Activated CD8-positive, alpha-beta T cell treated with anti-CD3 and anti-CD28 coated beads for 36 hours (primary cell): ENCODE data around the gene EHMT1. TPM values are rescaled to one million over a fixed set of nuclear protein-coding genes. Genes with fewer than 3 reads are reported as not detected.
"Not testable (repeated sequence)": the region's sequence is repeated elsewhere in the genome, so short reads cannot be mapped to it uniquely, and the experiment has no call there.

Source experiments
- ATAC-seq: fragments of 200-7000 bp; cut with Tn5 transposase; one replicate; pipeline ENCODE4 v1.10.0; 2021; ENCODE audit warnings: mild to moderate bottlenecking, moderate library complexity
- CTCF ChIA-PET: fragments of 350-600 bp; sonication (Branson Sonifier 250); formaldehyde crosslinking; loops from one replicate; lab custom pipeline; 2021; ENCODE audit warnings: antibody characterized with exemption; lab: Charles Lee
- POLR2A ChIA-PET: fragments of 350-600 bp; sonication (Branson Sonifier 250); formaldehyde crosslinking; loops from one replicate; lab custom pipeline; 2021; ENCODE audit warnings: antibody characterized with exemption; lab: Charles Lee
- DNase-seq: peaks from one replicate; pipeline ENCODE4 v3.0.0-alpha.2; 2020
- H3K27ac Mint-ChIP-seq: one replicate; pipeline ENCODE4 v1.8.0; 2021; ENCODE audit warnings: mild to moderate bottlenecking, mixed read lengths
- H3K27me3 Mint-ChIP-seq: one replicate; pipeline ENCODE4 v1.8.0; 2021; ENCODE audit warnings: mixed read lengths
- H3K36me3 Mint-ChIP-seq: one replicate; pipeline ENCODE4 v1.8.0; 2021; ENCODE audit warnings: low read depth, mixed read lengths
- H3K4me1 Mint-ChIP-seq: one replicate; pipeline ENCODE4 v1.8.0; 2021; ENCODE audit warnings: low read depth, mixed read lengths
- H3K4me3 Mint-ChIP-seq: one replicate; pipeline ENCODE4 v1.8.0; 2021; ENCODE audit warnings: mild to moderate bottlenecking, moderate library complexity, mixed read lengths
- H3K9me3 Mint-ChIP-seq: one replicate; pipeline ENCODE4 v1.8.0; 2021; ENCODE audit warnings: mixed read lengths
- CTCF ChIP-seq: fragments of 200-600 bp; IDR thresholded peaks from one replicate; pipeline ENCODE4 v1.8.0; 2022; ENCODE audit warnings: antibody characterized with exemption, mild to moderate bottlenecking
- intact Hi-C: fragments of 100-400 bp; cut with micrococcal nuclease; formaldehyde crosslinking; loops from one replicate; pipeline ENCODE4 v1.10.0; 2022
- total RNA-seq, 2 experiments: library from RNA; stranded (reverse); gene quantifications; one replicate each; pipeline ENCODE4 v1.2.3, GENCODE V29; 2021

Gene EHMT1
- total RNA-seq, 2 experiments from 2014 or later: 62.1 to 67.1 TPM

DNA sequence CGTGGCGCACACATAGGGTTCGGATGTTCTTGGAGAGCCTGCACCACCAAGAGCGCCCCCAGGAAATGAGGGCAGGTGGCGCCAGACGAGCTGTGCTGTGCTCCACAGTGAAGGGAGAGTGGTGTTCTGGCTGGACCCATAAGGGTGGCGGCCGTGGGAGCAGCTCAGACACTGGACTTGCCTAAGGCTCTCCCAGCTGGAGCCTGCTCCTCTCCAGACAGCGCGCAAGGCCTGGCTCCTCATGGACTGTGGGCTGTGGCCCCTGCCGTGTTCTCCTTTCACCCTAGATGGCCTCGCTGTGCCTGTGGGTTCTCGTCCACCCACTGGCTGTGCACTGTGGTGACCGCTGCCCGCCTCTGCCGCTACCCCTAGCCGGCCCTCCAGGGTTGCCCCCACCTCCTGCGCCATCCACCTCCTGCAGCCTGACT lies 92.9 kb downstream of the EHMT1 start:
- intact Hi-C loops: no loop called here
- POLR2A ChIA-PET: no interaction called here
- Mint-ChIP-seq H3K9me3 (peaks cover 16% of the 10 kb centered on the region), H3K36me3 (peaks cover 42% of the 10 kb centered on the region), H3K4me3 (no peak overlapping the region), H3K27ac (no peak overlapping the region), H3K4me1 (peaks cover 46% of the 10 kb centered on the region), H3K27me3 (no peaks in the 10 kb centered on the region)
- TF ChIP-seq CTCF: no peak
- CTCF ChIA-PET: no interaction called here
- ATAC-seq (no peak), DNase-seq (no peak)

- ChIA-PET CTCF (no interaction called here), POLR2A (no interaction called here)
- Mint-ChIP-seq H3K4me1 (peaks cover 35% of the 10 kb centered on the region), H3K9me3 (peaks cover 32% of the 10 kb centered on the region), H3K4me3 (peak overlapping the region; percentile 19), H3K27ac (peak overlapping the region; percentile 78), H3K27me3 (no peaks in the 10 kb centered on the region), H3K36me3 (peaks cover 72% of the 10 kb centered on the region)
- intact Hi-C loops: no loop called here
- DNase-seq: no peak
- ATAC-seq: no peak
- no peak for TF ChIP-seq CTCF
These were observed 96.5 kb downstream of the EHMT1 start for GRCh38 chr9:137715321-137715720.

DNA sequence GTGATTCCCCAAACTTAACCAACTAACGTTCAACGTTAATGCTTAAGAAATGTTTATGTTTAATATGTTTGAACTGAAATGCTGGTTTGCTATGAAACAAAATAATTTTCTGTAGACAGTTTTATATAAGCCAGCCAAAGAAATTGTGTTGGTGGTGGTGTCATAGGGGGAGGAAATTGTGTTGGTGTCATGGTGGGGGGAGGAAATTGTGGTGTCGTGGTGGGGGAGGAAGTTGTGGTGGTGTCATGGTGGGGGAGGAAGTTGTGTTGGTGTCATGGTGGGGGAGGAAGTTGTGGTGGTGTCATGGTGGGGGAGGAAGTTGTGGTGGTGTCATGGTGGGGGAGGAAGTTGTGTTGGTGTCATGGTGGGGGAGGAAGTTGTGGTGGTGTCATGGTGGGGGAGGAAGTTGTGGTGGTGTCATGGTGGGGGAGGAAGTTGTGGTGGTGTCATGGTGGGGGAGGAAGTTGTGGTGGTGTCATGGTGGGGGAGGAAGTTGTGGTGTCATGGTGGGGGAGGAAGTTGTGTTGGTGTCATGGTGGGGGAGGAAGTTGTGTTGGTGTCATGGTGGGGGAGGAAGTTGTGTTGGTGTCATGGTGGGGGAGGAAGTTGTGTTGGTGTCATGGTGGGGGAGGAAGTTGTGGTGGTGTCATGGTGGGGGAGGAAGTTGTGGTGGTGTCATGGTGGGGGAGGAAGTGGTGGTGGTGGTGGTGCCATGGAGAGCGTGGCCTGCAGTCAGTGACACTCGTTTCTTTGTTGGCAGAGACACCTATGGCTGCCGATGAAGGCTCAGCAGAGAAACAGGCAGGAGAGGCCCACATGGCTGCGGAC lies 97.3 kb downstream of the EHMT1 start:
- H3K36me3 Mint-ChIP-seq: peaks cover 77% of the 10 kb centered on the region
- H3K4me3 Mint-ChIP-seq: peak overlapping the region; percentile 17
- ATAC-seq, intact Hi-C loops, H3K27me3 Mint-ChIP-seq, CTCF ChIA-PET: not testable (repeated sequence)
- peaks cover 32% of the 10 kb centered on the region for H3K9me3 Mint-ChIP-seq
- POLR2A ChIA-PET: interaction anchor here (1.4 kb wide), 1 partner anchor 10 kb away, joined by 3 read pairs; no protein-coding TSS in a partner anchor
- H3K27ac Mint-ChIP-seq: peak overlapping the region; percentile 78
- DNase-seq: peak; percentile 29
- peaks cover 33% of the 10 kb centered on the region for H3K4me1 Mint-ChIP-seq

DNA sequence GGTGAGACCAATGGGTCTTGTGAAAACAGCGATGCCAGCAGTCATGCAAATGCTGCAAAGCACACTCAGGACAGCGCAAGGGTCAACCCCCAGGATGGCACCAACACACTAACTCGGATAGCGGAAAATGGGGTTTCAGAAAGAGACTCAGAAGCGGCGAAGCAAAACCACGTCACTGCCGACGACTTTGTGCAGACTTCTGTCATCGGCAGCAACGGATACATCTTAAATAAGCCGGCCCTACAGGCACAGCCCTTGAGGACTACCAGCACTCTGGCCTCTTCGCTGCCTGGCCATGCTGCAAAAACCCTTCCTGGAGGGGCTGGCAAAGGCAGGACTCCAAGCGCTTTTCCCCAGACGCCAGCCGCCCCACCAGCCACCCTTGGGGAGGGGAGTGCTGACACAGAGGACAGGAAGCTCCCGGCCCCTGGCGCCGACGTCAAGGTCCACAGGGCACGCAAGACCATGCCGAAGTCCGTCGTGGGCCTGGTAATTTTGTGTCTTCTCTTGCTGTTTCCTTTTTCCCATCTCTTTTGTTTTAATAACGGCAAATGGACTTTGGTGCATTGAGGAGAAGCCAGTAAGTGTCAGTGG lies 98.0 kb downstream of the EHMT1 start:
- Mint-ChIP-seq H3K4me1 (peaks cover 35% of the 10 kb centered on the region), H3K27me3 (no peaks in the 10 kb centered on the region), H3K36me3 (peaks cover 78% of the 10 kb centered on the region), H3K27ac (peak overlapping the region; percentile 25), H3K9me3 (peaks cover 36% of the 10 kb centered on the region), H3K4me3 (peak overlapping the region; percentile 17)
- ChIA-PET POLR2A (interaction anchor here (1.4 kb wide), 1 partner anchor 9 kb away, joined by 3 read pairs; no protein-coding TSS in a partner anchor), CTCF (no interaction called here)
- DNase-seq (no peak), ATAC-seq (no peak)
- TF ChIP-seq CTCF: no peak
- intact Hi-C loops: no loop called here

- H3K36me3 Mint-ChIP-seq: peaks cover 77% of the 10 kb centered on the region
- POLR2A ChIA-PET: interaction anchor here (1.4 kb wide), 1 partner anchor 8 kb away, joined by 3 read pairs; no protein-coding TSS in a partner anchor
These were observed 99.0 kb downstream of the EHMT1 start for GRCh38 chr9:137717776-137718327.

More at GRCh38 chr9:137717776-137718327, 99.0 kb downstream of the EHMT1 start:
- CTCF ChIA-PET: no interaction called here
- intact Hi-C loops: no loop called here
- peaks cover 37% of the 10 kb centered on the region for H3K9me3 Mint-ChIP-seq
- DNase-seq (no peak), ATAC-seq (no peak)
- TF ChIP-seq CTCF: no peak
- H3K4me3 Mint-ChIP-seq: no peak overlapping the region
- no peaks in the 10 kb centered on the region for H3K27me3 Mint-ChIP-seq
- H3K27ac Mint-ChIP-seq: peak overlapping the region; percentile 63
- peaks cover 35% of the 10 kb centered on the region for H3K4me1 Mint-ChIP-seq
